Retinal pigment epithelial cell (primary cell): ENCODE data around the gene PABPC3.
A peak's percentile ranks its signal among the peaks of the same experiment; 100 is the strongest.

Source experiments
- DNase-seq: peaks from one replicate; pipeline ENCODE4 v3.0.0-alpha.2; 2010; ENCODE audit warnings: low read depth
- H3K4me3 ChIP-seq: 2 replicates; pipeline ENCODE4 v1.5.1; 2011; ENCODE audit warnings: mild to moderate bottlenecking, low read length, control low read depth, moderate library complexity
- CTCF ChIP-seq: conservative IDR thresholded peaks from 2 replicates; pipeline ENCODE4 v1.5.1; 2011; ENCODE audit warnings: low read depth, low read length, control low read depth, inconsistent platforms

PABPC3 gene

DNA sequence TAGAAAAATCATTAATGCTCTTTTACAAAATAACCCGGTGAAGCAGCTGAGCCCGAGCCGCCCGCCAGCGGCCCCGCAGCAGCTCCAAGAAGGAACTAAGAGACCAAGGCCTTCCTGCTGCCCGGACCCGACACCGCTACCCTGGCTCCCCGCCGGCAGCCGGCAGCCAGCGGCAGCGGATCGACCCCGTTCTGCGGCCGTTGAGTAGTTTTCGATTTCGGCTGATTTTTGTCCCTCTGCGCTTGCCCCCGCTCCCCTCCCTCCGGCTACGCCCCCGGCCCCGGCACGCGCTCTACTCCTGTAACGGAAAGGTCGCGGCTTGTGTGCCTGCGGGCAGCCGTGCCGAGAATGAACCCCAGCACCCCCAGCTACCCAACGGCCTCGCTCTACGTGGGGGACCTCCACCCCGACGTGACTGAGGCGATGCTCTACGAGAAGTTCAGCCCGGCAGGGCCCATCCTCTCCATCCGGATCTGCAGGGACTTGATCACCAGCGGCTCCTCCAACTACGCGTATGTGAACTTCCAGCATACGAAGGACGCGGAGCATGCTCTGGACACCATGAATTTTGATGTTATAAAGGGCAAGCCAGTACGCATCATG, at the start of gene PABPC3:
PABPC3 (plus strand) TSS at position 286 of the 603 bp plus-strand sequence; CDS start at position 349, 63 bp downstream.
- H3K4me3 ChIP-seq, result peak within 1 kb of the TSS; percentile 30
- no peak for TF ChIP-seq CTCF
- no peak for DNase-seq

- no peak for DNase-seq
- H3K4me3 ChIP-seq, result peak overlapping the region; percentile 51
- TF ChIP-seq CTCF, result no peak
Observed at GRCh38 chr13:25046274-25046984, 49.5 kb upstream of the PABPC3 start.

GRCh38 chr13:25046985-25047511, 48.9 kb upstream of the PABPC3 start:
- TF ChIP-seq CTCF, result no peak
- peak overlapping the region; percentile 51 for H3K4me3 ChIP-seq
- DNase-seq, result no peak

- no peak overlapping the region for H3K4me3 ChIP-seq
- no peak for TF ChIP-seq CTCF
- no peak for DNase-seq
Observed at GRCh38 chr13:25051065-25051464, 44.9 kb upstream of the PABPC3 start.

DNA sequence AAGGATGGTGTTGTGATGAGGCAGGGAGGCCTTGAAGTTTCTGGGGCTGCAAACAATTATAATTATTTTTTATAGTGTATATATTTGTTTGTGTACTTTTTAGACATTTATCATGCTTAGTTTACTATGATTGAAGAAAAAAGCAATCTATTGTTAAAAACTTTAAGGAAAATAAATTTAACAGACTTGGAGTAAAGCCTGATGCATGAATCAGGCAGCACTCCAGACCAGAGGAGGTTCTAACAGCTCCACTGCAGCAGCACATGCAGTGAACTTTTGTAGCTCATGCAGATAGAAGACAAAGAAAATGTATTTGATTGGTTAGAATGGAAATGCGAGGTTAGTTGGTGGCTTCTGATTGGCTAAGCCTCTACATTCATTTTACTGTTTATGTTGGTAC, 36.8 kb upstream of the PABPC3 start:
- DNase-seq, result no peak

GRCh38 chr13:25059958-25060357, 36.0 kb upstream of the PABPC3 start:
- DNase-seq, result no peak
- H3K4me3 ChIP-seq, result no peak overlapping the region
- TF ChIP-seq CTCF, result no peak

More for the DNA sequence above, 36.8 kb upstream of the PABPC3 start:
- no peak for TF ChIP-seq CTCF
- no peak overlapping the region for H3K4me3 ChIP-seq

- H3K4me3 ChIP-seq, result no peak overlapping the region
- no peak for DNase-seq
- no peak for TF ChIP-seq CTCF
Observed at GRCh38 chr13:25062479-25062878, 33.5 kb upstream of the PABPC3 start.
